Measurements from ENCODE around the gene HTR5A. TPM values are rescaled to one million over a fixed set of nuclear protein-coding genes. Genes with fewer than 3 reads are reported as not detected.

The HTR5A gene
- total and polyA plus RNA-seq, 2 donors (not counting 3 experiments of a cell fraction or from before 2014, with no cell fraction given) = not detected

DNA sequence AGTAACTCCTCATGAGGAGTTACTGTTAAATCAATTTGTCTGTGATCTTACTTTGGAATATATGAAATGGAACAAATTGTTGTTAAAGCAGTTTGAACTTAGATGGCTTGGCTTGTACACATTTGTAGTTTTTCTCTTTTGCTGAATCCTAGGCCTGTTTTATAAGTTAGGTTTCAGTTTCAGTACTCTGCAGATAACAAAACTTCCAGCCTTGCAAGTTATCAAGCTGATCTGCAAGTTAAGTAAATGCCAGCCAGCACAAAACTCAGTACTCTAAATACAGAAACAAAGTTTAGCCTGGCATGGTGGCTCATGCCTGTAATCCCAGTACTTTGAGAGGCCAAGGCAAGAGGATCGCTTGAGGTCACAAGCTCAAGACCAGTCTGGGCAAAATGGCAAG lies 42.2 kb upstream of the HTR5A start:
- H2AFZ ChIP-seq (ENCODE audit: low read depth, low read length) = no peak overlapping the region
- CTCF ChIA-PET = interaction anchor here (1.8 kb wide), 1 partner anchor 17 kb away, joined by 5 read pairs; no protein-coding TSS in a partner anchor
- no peaks in the 10 kb centered on the region for H3K36me3 ChIP-seq (ENCODE audit: control insufficient read depth in 2 of 2, extremely low read depth in 1 of 2, insufficient read depth in 2 of 2, low read length in 2 of 2)
- H3K27ac ChIP-seq (ENCODE audit: insufficient read depth, low read depth, low read length) = no peak overlapping the region
- dilution Hi-C loops (cut with MboI; ENCODE audit: extremely low pct_ligation_motif_present, low sequenced_read_pairs) = no loop called here
- no TSS peak for BruUV-seq (replicated peaks)
- H3K4me1 ChIP-seq (ENCODE audit: control insufficient read depth, extremely low read depth, insufficient read depth, low read length) = no peaks in the 10 kb centered on the region
- H3K4me2 ChIP-seq (ENCODE audit: insufficient read depth, low read length) = no peak overlapping the region
- POLR2A ChIA-PET = no interaction called here
- no peak overlapping the region for H3K4me3 ChIP-seq (replicated peaks in 1 of 3; ENCODE audit: insufficient read depth in 1 of 3, low read depth in 1 of 3, low read length in 3 of 3)
- no peaks in the 10 kb centered on the region for H3K27me3 ChIP-seq (ENCODE audit: control insufficient read depth in 2 of 2, insufficient read depth in 2 of 2, low read length in 2 of 2)
- H3K9ac ChIP-seq (replicated peaks; ENCODE audit: extremely low read depth, insufficient read depth, low read length) = no peak overlapping the region
- no peaks in the 10 kb centered on the region for H4K20me1 ChIP-seq (replicated peaks; ENCODE audit: control insufficient read depth, extremely low read depth, insufficient read depth, low read length)
- TF ChIP-seq, protein P1, sequence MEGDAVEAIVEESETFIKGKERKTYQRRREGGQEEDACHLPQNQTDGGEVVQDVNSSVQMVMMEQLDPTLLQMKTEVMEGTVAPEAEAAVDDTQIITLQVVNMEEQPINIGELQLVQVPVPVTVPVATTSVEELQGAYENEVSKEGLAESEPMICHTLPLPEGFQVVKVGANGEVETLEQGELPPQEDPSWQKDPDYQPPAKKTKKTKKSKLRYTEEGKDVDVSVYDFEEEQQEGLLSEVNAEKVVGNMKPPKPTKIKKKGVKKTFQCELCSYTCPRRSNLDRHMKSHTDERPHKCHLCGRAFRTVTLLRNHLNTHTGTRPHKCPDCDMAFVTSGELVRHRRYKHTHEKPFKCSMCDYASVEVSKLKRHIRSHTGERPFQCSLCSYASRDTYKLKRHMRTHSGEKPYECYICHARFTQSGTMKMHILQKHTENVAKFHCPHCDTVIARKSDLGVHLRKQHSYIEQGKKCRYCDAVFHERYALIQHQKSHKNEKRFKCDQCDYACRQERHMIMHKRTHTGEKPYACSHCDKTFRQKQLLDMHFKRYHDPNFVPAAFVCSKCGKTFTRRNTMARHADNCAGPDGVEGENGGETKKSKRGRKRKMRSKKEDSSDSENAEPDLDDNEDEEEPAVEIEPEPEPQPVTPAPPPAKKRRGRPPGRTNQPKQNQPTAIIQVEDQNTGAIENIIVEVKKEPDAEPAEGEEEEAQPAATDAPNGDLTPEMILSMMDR (IDR thresholded peaks at IDR 0.05; ENCODE audit: extremely low read depth in 1 of 2, insufficient read depth in 1 of 2, low read depth in 1 of 2, low read length in 2 of 2) = no peak
- TF ChIP-seq EZH2 (IDR thresholded peaks at IDR 0.05; ENCODE audit: borderline replicate concordance, low read depth, low read length, severe bottlenecking) (no peak), JUN (IDR thresholded peaks at IDR 0.05; ENCODE audit: borderline replicate concordance, insufficient read depth, insufficient read length, low read depth) (no peak), FOS (IDR thresholded peaks at IDR 0.05; ENCODE audit: borderline replicate concordance, insufficient read depth, low read length) (no peak), POLR2AphosphoS5 (IDR thresholded peaks at IDR 0.05; ENCODE audit: insufficient read depth, low read depth, low read length) (no peak), MYC (IDR thresholded peaks at IDR 0.05; ENCODE audit: low read depth, low read length) (no peak), POLR2A (IDR thresholded peaks at IDR 0.05; ENCODE audit: low read depth, low read length) (no peak), GATA2 (IDR thresholded peaks at IDR 0.05; ENCODE audit: insufficient read depth, insufficient read length, low read depth, low read length) (no peak)
- TF ChIP-seq, protein P2, sequence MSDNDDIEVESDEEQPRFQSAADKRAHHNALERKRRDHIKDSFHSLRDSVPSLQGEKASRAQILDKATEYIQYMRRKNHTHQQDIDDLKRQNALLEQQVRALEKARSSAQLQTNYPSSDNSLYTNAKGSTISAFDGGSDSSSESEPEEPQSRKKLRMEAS (IDR thresholded peaks at IDR 0.05; ENCODE audit: insufficient read depth, insufficient read length) = no peak
- H3K9me3 ChIP-seq (replicated peaks; ENCODE audit: control insufficient read depth, insufficient read depth, low read length) = no peaks in the 10 kb centered on the region
- no peak for DNase-seq (ENCODE audit: low read depth, low spot score)
- FAIRE-seq = no peak
- no peaks in the 10 kb centered on the region for H3K9me1 ChIP-seq (replicated peaks; ENCODE audit: control insufficient read depth, extremely low read depth, insufficient read depth, low read length)
- intact Hi-C loops (cut with micrococcal nuclease) = no loop called here
- H3K79me2 ChIP-seq (ENCODE audit: control insufficient read depth, insufficient read depth, low read length) = no peaks in the 10 kb centered on the region

Data from endothelial cell of umbilical vein (primary cell).